Uterus (tissue), 4 donors: ENCODE data around the gene MS4A18. TPM values are rescaled to one million over a fixed set of nuclear protein-coding genes. Genes with fewer than 3 reads are reported as not detected.
"Not testable (repeated sequence)": the region's sequence is repeated elsewhere in the genome, so short reads cannot be mapped to it uniquely, and the experiment has no call there.

Experiments
- DNase-seq, 2 donors: peaks; one replicate each; pipeline ENCODE4 v3.0.0-alpha.2; 2019 to 2020
- H3K27ac ChIP-seq, 2 donors: fragments of 200-600 bp; sonication (generic); 1 replicate in 1 of 2; 2 replicates in 1 of 2; pipeline ENCODE4 v1.5.1; 2016 to 2018
- H3K27me3 ChIP-seq, 2 donors: fragments of 200-600 bp; sonication (generic); one replicate each; pipeline ENCODE4 v1.5.1; 2018 to 2019; ENCODE audit warnings: control low read depth in 1 of 2
- H3K36me3 ChIP-seq, 2 donors: fragments of 200-600 bp; sonication (generic); one replicate each; pipeline ENCODE4 v1.5.1; 2019; ENCODE audit warnings: control low read depth in 1 of 2
- H3K4me1 ChIP-seq, 2 donors: fragments of 200-600 bp; sonication (generic); one replicate each; pipeline ENCODE4 v1.5.1; 2018 to 2019; ENCODE audit warnings: control low read depth in 1 of 2
- H3K4me3 ChIP-seq, 2 donors: fragments of 200-600 bp; sonication (generic); 1 replicate in 1 of 2; 2 replicates in 1 of 2; pipeline ENCODE4 v1.5.1; 2018 to 2019; ENCODE audit warnings: mild to moderate bottlenecking in 1 of 2
- H3K9me3 ChIP-seq, 2 donors: fragments of 200-600 bp; sonication (generic); one replicate each; pipeline ENCODE4 v1.5.1; 2019; ENCODE audit warnings: control low read depth in 1 of 2
- CTCF ChIP-seq, 4 experiments: fragments of 200-600 bp in 2 of 4; fragments of 450-650 bp in 2 of 4; sonication (generic) in 2 of 4; IDR thresholded peaks; one replicate each; pipeline ENCODE4 v1.5.1; 2016 to 2019; ENCODE audit warnings: antibody characterized with exemption in 4 of 4, mild to moderate bottlenecking in 2 of 4, moderate library complexity in 1 of 4
- POLR2A ChIP-seq, 2 donors: fragments of 450-650 bp; IDR thresholded peaks; one replicate each; pipeline ENCODE4 v1.6.1; 2016; ENCODE audit warnings: antibody characterized with exemption in 2 of 2, mild to moderate bottlenecking in 1 of 2, moderate library complexity in 1 of 2
- intact Hi-C: fragments of 100-400 bp; cut with DNase I; formaldehyde crosslinking; loops from one replicate; pipeline ENCODE4 v1.15.1; 2023; ENCODE audit warnings: low total_unique reads
- total RNA-seq, 4 donors: library from RNA; depleted of rRNA in 3 of 4; stranded (reverse); fragments of >200 nt in 3 of 4; gene quantifications; one replicate each; pipeline versions ENCODE4 v1.1.0 to v1.2.4, GENCODE V29; 2014 to 2023
- donor health status: DM: yes; HTN: yes; CAD: no.

The MS4A18 gene
- not detected for total RNA-seq

GRCh38 chr11:60724420-60724819 is at the start of gene MS4A18:
Gene MS4A18, plus strand, starts transcription at chr11:60724720.
- no peak for DNase-seq
- TF ChIP-seq POLR2A (IDR thresholded peaks at IDR 0.05) (no peak), CTCF (IDR thresholded peaks at IDR 0.05) (no peak)
- H3K9me3 ChIP-seq = no peaks in the 10 kb centered on the region
- intact Hi-C loops = no loop called here
- no peaks in the 10 kb centered on the region for H3K36me3 ChIP-seq
- no peak within 1 kb of the TSS for H3K4me3 ChIP-seq
- no peaks in the 10 kb centered on the region for H3K4me1 ChIP-seq
- no peak within 1 kb of the TSS for H3K27ac ChIP-seq
- H3K27me3 ChIP-seq = no peaks in the 10 kb centered on the region

GRCh38 chr11:60678231-60678630 is 46.3 kb upstream of the MS4A18 start:
- H3K4me3 ChIP-seq, DNase-seq, H3K9me3 ChIP-seq, intact Hi-C loops, H3K4me1 ChIP-seq, H3K36me3 ChIP-seq, H3K27ac ChIP-seq, H3K27me3 ChIP-seq: not testable (repeated sequence)

GRCh38 chr11:60679879-60680278 is 44.6 kb upstream of the MS4A18 start:
- no peaks in the 10 kb centered on the region for H3K36me3 ChIP-seq

GRCh38 chr11:60680455-60681119 is 43.9 kb upstream of the MS4A18 start:
- intact Hi-C loops = no loop called here
- H3K9me3 ChIP-seq = peaks cover 0 to 7% of the 10 kb centered on the region in 2 donors
- no peak overlapping the region for H3K27ac ChIP-seq
- H3K27me3 ChIP-seq = no peaks in the 10 kb centered on the region
- DNase-seq = no peak
- no peaks in the 10 kb centered on the region for H3K36me3 ChIP-seq
- no peaks in the 10 kb centered on the region for H3K4me1 ChIP-seq
- H3K4me3 ChIP-seq = no peak overlapping the region
- no peak for TF ChIP-seq CTCF (IDR thresholded peaks at IDR 0.05)
- no peak for TF ChIP-seq POLR2A (IDR thresholded peaks at IDR 0.05)

More at GRCh38 chr11:60679879-60680278, 44.6 kb upstream of the MS4A18 start:
- DNase-seq = no peak
- H3K9me3 ChIP-seq = peaks cover 0 to 7% of the 10 kb centered on the region in 2 donors
- H3K4me1 ChIP-seq = no peaks in the 10 kb centered on the region
- TF ChIP-seq POLR2A (IDR thresholded peaks at IDR 0.05) (no peak), CTCF (IDR thresholded peaks at IDR 0.05) (no peak)
- no peak overlapping the region for H3K27ac ChIP-seq
- intact Hi-C loops = no loop called here
- H3K4me3 ChIP-seq = no peak overlapping the region
- H3K27me3 ChIP-seq = no peaks in the 10 kb centered on the region

GRCh38 chr11:60684541-60684848 is 40.0 kb upstream of the MS4A18 start:
- H3K36me3 ChIP-seq, H3K4me1 ChIP-seq, H3K4me3 ChIP-seq, intact Hi-C loops, DNase-seq, H3K27ac ChIP-seq, H3K9me3 ChIP-seq, H3K27me3 ChIP-seq: not testable (repeated sequence)

GRCh38 chr11:60691661-60692060 is 32.9 kb upstream of the MS4A18 start:
- Histone ChIP-seq H3K4me3 (no peak overlapping the region), H3K27me3 (no peaks in the 10 kb centered on the region), H3K4me1 (no peaks in the 10 kb centered on the region), H3K27ac (no peak overlapping the region), H3K36me3 (no peaks in the 10 kb centered on the region), H3K9me3 (no peaks in the 10 kb centered on the region)
- TF ChIP-seq POLR2A (IDR thresholded peaks at IDR 0.05) (no peak), CTCF (IDR thresholded peaks at IDR 0.05) (no peak)
- intact Hi-C loops = no loop called here
- DNase-seq = no peak
